NCI-H2196 treated with DMSO at 0.1 percent for 48 hours (cell line): ENCODE results near the gene KLHL13.
"Not testable (repeated sequence)": the region's sequence is repeated elsewhere in the genome, so short reads cannot be mapped to it uniquely, and the experiment has no call there.

Source experiments
- DNase-seq: peaks from one replicate; lab custom pipeline; 2025; ENCODE audit not compliant: unreplicated experiment; lab: John Stamatoyannopoulos, UW

KLHL13 gene, protein sequence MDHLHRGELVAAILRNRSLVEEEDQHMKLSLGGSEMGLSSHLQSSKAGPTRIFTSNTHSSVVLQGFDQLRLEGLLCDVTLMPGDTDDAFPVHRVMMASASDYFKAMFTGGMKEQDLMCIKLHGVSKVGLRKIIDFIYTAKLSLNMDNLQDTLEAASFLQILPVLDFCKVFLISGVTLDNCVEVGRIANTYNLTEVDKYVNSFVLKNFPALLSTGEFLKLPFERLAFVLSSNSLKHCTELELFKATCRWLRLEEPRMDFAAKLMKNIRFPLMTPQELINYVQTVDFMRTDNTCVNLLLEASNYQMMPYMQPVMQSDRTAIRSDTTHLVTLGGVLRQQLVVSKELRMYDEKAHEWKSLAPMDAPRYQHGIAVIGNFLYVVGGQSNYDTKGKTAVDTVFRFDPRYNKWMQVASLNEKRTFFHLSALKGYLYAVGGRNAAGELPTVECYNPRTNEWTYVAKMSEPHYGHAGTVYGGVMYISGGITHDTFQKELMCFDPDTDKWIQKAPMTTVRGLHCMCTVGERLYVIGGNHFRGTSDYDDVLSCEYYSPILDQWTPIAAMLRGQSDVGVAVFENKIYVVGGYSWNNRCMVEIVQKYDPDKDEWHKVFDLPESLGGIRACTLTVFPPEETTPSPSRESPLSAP

DNA sequence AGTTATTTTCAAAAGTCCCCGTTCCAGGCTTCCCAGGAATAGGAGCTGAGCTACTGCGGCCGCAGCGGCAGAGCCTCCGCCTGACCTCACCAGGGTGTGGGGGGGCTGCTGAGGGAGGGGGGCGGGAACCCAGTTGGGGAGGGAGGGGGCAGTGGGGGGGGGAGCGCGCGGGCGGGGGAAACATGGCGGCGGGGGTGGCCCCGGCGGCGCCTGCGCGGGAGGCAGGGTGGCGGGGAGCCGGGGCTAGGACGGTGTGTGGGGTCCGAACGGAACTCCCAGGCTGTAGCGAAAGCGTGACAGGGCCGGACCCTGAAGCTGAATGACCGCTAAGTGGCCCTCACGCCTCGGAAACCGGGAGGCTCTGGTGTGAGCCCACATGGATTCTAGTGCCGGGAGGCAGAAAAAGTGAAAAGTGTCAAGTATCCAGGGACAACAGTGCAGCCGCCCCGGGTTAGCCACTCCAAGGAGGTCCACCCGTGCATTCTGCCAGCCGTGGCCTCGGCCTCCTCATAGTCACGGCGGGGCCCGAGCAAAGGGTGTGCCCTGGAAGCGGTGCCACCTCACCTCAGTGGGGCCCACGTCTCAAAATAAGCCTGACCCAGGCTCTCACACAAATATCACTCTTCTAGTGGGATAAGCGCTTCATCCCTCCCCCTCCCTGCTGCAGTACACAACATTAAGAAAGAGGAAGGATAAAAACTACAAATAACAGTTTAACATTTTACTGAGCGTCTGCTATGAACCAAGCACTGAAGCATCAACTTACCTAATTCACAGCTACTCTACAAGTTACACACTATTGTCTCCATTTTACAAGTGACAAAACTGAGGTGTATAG lies at the start of gene KLHL13:
KLHL13 (minus strand) TSS at position 98 of the 838 bp plus-strand sequence. CDS start 88,337 bp downstream, outside the sequence.
- no peak for DNase-seq

DNA sequence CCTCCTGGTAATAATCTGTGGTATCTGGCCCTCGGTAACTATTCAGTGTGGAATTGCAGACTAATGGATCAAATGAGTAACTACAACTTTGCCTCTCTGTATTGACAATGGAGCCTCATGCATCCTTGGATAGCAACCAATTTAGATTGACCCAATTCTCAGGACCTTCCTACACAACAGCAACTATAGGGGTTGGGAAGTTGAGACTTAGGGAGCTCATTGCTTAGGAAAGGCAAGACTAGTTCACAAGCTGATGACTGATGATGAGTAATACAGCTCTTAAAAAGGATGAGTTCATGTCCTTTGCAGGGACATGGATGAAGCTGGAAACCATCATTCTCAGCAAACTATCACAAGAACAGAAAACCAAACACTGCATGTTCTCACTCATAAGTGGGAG lies 47.5 kb upstream of the KLHL13 start:
- no peak for DNase-seq

DNA sequence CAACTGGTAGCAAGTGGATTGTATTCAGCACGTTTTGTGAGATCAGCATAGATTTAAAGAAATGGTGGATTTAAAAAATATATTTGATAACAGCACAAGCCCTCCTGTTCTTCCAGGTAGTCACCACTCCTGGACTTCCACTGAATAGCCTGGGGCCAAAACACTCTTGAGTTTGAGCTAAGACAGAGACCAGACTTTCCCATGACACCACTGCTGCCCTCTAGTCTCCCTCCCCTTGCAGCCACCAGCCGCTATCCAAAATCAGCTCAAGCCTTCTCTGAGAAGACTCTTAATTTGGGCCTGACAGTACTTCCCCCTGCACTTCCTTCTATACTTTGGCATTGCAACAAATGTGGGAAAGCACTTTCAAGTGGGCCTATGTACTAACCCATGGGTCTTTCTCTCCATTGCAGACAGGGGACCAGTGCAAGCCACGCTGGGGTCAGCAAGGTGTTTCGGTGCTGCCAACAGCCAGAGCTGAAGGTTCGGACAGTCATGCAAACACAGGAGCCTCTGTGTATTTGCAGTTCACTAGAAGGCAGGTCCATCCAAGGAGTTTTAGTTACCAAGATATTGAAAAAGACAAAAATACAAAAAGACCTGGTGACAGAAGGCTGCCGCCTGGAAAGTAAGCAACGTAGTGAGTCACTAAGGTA lies 40.5 kb upstream of the KLHL13 start:
- DNase-seq: no peak

DNA sequence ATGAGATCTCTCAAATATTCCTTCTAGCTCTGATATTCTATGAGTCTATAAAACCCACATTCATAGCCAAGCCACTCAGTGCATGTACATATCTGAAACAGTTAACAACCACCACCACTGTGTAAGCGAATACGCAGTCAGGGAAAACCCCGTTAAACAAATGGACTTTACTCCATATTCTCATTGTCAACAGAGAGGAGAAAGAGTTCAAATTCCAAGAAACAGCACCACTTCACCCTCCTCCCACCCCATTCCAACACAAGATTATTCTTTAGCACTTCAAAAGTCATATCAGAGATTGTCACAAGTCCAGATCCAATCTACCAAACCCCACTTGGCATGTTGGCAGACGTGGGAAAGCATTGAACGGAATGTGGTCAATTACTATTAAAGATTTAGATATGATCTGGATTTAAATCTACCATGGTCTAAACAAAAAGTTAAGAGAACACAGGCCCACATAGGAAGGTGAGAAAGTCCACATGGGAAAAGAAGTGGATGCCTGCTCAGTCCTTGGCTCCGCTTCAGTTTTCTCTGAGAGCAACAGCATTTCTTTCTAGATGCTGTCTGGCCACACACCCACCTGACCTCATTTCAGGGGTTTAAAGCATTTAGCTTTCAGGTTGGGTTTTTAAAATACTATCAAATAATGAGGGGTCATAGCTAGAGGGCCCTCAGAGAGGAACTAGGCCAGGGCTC lies 39.8 kb upstream of the KLHL13 start:
- no peak for DNase-seq

DNA sequence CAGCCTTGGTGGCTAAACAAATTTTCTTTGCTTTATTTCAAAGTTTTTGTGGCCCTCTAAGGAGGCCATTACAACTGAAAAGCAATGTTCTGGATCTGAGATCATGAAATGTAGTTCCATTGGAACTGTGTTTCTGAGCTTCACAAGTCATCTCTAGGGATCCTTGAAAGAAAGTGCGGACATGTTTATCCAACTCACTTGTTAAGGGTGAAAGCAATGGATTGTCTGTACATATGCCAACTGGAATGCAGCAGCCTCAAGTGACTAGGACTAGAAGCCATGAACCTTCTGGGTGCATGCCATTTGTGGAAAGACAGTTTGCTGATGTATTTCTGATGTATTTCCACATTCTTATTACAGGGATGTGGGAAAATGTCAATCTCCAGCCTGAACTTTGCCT lies 36.7 kb upstream of the KLHL13 start:
- no peak for DNase-seq

DNA sequence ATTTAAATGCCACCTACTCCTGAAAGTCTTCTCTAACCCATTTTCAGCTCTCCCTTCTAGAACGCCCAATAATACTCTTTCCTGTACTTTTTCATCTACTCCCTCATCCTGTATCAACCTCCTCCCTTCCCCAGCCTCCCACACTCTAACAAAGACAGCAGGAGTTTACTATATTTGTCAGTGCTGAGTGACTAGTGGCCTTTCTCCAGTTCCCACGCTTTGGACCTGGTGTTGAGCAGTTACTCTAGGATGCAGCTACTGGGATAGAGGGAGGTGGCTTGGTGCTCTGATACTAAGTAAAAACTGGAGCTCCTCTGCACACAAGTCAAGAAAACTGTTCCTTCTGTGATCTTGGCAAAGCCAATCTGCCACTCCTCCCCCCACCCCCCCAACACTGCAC lies 36.1 kb upstream of the KLHL13 start:
- no peak for DNase-seq

DNA sequence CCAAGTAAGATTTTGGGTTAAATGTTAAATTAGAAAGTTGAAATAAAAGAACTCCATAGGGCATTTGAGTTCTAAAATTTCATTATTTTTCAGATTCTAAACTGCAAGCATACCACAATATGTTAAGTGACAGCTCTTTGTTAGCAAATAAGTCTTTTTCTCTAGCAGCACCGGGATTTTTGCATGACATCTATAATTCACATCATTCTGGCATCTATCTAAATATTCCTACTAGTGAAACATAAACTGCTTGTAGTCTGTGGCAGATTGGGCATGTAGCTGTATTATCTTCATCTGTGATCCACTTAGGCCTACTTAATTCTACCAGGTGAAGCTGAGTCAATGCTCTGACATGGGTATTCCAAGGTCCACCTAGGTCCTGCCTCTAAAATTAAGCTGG lies 32.1 kb upstream of the KLHL13 start:
- DNase-seq: no peak

DNA sequence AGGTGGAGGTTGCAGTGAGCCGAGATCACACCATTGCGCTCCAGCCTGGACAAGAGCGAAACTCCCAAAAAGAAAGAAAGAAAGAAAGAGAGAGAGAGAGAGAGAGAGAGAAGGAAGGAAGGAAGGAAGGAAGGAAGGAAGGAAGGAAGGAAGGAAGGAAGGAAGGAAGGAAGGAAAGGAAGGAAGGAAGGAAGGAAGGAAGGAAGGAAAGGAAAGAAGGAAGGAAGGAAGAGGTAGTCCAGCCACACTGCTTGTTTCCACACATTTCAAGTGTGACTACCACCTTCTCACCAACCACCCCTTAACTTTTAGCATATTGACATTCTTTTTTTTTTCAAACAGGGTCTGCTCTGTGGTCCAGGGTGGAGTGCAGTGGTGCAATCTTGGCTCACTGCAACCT lies 31.2 kb upstream of the KLHL13 start:
- DNase-seq: not testable (repeated sequence)

DNA sequence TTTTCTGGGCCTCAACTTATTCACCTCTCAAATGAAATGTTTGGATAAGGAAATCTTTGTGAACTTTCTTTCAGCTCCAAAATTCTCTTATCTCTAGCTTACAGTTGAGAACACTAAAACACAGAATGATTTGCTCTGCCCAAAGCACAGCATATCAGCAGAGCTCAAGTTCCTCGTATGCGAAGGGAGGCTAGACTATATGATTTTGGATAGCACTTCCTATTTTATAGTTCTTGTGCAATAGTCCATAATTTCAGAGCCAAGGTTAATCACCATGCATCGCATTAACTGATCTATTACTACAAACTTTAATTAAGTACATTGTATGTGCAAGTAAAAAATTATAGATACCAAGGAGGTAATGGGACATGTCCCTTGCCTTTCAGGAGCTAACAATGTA lies 27.0 kb upstream of the KLHL13 start:
- no peak for DNase-seq

DNA sequence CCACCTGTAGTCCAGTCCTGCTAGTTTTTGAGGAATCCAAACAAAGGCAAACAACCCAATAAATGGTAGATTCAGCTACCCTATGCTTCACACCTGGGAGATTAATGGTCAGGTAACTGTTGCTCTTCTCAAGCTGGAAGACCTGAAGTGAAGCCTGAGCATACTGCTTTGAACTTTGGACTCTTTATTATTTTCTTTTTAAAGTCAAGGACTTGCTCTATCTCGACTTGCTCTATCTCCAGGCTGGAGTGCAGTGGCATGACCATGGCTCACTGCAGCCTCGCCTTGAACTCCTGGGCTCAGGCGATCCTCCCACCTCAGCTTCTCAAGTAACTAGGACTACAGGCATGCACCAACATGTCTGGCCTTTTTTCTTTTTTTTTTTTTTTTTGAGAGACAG lies 14.7 kb upstream of the KLHL13 start:
- DNase-seq: no peak

DNA sequence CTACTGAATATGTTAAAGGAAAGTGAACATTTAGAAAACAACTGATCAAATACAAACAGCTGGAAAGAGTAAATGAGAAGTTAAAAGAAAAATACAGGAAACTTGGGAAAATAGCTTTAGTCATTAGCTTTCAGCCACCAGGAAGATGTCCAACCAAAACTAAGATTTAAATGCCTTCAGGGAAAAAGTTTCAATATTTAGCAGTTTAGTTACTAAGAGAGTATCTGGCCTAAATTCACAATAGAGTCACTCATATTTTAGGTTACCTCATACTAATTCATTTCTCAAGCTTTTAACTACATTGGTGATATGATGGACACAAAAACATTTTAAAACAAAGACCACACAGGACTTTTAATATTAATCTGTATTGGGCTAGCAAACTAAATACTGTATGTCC lies 13.1 kb upstream of the KLHL13 start:
- no peak for DNase-seq

DNA sequence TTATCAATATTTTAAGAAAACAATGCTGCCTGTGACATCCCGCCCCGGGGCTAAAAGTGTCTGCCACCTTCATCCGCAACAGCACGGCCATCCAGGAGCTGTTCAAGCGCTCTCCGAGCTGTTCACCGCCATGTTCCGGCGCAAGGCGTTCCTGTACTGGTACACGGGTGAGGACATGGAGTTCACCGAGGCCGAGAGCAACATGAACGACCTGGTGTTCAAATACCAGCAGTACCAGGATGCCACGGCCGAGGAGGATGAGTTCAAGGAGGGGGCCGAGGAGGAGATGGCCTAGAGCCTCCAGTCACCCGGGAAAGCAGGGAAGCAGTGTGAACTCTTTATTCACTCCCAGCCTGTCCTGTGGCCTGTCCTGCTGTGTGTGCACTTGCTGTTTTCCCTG lies 12.1 kb upstream of the KLHL13 start:
- no peak for DNase-seq

DNA sequence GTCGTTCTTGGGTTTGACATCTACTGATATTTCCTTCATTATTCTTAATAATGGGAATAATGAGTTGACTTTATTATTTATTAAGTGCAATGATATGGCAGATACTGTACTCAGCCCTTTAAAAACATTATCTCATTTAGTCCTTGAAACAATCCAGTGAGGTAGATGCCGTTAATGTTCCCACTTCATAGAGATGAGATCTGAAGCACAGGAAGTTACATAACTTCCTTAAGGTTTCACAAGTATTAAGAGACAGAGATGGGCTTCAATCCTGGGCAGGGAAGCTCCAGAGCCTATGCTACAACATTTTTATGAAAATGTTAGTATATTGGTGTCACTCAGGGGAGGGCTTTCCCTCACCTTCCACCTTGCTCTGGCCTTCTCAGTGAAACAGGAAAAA lies 9.7 kb upstream of the KLHL13 start:
- DNase-seq: no peak

DNA sequence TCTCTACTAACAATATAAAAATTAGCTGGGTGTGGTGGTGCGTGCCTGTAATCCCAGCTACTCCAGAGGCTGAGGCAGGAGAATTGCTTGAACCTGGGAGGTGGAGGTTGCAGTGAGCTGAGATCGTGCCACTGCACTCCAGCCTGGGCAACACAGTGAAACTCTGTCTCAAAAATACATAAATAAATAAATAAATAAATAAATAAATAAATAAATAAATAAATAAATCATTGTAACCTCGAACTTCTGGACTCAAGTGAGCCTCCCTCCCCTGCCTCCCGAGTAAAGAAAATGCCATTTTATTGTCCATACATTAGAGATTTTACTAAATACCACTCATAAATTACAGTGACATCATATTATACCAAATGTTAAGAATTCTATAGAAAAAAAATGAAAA lies 7.6 kb upstream of the KLHL13 start:
- DNase-seq: not testable (repeated sequence)

DNA sequence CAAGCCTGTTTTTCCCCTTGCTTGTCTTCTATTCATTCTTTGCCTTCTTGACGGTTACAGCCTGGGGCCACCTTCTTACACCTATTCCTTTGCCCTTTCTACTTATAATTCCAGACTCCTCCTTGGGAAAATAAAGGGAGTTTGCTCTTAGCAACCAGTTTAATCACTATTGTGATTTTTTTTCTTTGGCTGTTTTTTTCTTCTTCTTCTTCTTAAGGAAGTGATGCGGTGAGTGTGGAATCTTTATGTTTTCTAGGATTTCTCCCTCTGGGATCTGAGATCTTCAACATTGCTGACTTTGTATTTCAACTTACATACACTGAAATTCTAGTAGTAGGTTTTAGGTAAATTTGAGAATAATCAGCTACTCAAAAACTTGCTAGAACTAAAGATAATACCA lies 1.1 kb upstream of the KLHL13 start:
- no peak for DNase-seq

DNA sequence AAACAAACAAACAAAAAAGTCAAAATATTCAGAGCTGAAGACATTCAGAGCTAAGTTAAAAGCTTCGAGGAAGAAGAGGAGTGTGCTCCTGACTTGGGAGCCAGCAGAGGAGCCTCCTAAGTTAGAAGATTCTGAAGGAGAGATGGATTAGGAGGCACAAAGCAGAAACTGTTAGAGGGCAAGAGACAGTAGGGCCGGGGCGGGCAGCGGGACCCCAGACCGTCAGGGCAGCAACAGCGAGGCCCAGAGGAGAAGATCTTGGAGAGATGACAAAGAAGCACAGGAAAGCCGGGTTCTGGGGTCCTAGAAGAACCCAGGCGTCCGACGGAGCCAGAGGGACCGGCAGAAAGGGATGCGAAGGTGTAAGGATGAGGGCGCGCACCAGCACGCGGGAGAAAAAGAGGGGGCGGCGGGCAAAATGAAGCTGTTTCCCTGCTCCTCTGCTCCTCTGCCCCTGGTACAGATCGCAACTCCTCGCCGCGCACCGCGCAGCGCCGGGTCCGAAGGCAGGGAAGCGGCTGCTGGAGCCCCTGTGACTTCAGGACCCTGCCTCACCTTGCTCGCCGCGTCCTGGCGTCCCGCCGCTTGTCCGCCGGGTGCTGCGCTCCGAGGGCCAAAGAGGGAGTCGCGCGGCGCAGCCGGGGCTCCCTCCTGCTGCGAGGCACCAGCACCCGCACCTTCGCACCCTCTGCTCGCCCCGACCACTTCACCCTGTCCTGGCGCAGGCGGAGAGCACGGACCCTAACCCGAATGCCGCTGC lies 477 bp downstream of the KLHL13 start:
- DNase-seq: no peak

DNA sequence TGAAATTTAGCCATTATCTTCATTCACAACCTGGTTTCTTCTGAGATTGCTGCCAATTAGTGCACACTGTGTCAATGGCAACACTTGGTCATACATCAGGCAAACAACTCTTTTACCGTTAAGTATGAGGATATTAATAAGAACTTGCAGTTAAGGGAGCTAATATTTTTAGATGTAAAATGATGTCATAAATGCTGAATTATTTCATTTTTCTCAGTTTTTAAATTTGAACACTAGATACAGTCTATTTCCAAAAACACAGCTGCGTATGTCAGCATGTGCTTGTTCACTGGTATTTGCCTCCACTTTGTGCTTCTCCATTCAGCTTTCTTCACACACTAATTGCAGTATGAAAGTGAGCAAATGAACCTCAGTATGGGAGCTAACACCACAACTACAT lies 1.6 kb downstream of the KLHL13 start:
- no peak for DNase-seq

DNA sequence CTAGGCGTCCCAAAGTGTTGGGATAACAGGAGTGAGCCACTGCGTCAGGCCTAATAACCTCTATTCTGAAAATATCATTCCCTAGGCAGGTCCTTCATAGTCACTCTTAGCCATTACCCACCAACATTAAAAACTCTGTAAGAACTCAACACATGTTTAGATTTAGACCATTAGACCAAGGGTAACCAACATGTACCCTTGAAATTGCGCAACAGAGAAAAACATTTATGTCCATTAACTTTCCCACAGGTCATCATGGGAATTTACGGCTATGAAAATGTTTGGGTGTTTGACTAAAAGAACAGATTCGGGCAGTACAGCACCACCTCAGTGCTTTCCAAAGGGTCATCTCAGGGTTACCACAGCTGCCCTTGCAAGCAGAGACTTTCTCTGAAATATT lies 7.5 kb downstream of the KLHL13 start:
- DNase-seq: no peak

DNA sequence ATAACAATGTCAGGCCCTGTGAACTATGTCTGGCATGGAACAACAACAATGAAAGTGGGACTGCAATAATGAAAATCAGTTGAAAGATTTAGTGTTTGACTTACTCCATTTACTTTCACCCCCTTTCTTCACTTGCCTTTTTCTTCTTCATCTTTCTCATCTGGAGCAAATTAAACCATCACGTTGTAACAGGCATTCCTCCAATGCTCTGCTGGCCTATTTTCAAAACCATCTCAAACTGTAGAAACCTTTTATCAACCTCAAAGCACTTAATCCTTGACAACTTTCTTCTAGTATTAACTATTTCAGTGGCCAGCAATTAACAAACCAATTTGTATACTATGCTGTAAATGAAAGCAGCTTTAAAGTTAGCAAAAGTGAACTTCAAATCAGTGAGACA lies 8.3 kb downstream of the KLHL13 start:
- DNase-seq: no peak

DNA sequence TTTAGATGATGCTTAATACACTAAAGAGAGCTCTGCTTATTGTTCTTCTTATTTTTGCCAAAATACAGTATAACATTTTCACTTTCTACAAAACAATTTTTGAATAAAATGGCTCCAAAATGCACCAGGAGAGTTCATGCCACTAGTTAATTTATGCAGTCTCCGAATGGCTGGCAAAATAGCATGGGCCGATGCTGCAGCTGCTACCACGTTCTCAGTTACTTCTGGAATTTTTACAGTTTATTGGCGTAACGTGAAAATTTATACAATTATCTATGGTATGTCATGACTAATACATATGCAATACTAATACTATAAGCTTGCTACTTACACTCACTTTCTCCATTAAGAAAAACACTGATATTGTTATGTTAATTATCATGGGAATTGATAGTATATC lies 16.5 kb downstream of the KLHL13 start:
- no peak for DNase-seq
